Measurements from ENCODE around the gene SLC39A7. TPM values are rescaled to one million over a fixed set of nuclear protein-coding genes. Genes with fewer than 3 reads are reported as not detected.

Gene SLC39A7
- total RNA-seq, 1 donor from 2014 or later: 143 TPM

DNA sequence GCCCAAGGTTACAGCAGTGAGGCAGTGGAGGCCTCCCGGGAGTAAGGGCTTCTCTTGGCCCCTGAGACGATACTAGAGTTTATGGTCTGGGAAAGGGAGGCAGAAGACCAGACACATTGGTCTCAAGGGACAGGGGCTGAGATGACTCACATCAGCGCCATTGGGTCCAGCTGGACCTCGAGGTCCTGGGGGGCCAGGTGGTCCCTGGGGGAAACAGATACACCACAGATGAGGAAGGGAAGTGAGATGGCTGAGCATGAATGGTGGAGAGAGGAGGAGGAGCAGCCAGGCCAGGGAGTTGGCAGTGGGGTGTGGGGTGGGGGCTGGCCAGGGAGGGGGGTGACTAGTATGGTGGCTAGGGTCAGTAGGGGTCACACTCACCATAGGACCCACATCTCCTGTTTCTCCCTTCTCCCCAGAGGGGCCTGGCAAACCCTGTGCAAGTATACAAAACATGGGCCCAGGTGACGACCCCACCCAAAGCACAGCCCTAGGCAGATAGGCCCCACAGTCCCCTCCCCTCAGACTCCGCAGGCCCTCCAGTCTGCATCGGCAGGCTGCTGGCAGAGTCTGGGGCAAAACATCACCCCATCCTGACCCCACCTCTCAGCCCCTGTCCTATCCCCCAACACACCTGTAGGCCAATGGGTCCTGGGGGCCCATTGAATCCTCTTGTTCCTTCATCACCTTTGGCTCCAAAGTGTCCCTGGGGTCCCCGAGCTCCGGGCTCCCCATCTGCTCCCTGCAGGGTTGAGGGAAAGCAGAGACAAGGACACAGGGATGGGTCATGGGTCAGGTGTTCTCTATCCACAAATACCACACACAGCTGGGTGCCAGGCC, 30.3 kb upstream of the SLC39A7 start:
- DNase-seq (ENCODE audit: extremely low read depth, low read depth, low spot score): no peak

DNA sequence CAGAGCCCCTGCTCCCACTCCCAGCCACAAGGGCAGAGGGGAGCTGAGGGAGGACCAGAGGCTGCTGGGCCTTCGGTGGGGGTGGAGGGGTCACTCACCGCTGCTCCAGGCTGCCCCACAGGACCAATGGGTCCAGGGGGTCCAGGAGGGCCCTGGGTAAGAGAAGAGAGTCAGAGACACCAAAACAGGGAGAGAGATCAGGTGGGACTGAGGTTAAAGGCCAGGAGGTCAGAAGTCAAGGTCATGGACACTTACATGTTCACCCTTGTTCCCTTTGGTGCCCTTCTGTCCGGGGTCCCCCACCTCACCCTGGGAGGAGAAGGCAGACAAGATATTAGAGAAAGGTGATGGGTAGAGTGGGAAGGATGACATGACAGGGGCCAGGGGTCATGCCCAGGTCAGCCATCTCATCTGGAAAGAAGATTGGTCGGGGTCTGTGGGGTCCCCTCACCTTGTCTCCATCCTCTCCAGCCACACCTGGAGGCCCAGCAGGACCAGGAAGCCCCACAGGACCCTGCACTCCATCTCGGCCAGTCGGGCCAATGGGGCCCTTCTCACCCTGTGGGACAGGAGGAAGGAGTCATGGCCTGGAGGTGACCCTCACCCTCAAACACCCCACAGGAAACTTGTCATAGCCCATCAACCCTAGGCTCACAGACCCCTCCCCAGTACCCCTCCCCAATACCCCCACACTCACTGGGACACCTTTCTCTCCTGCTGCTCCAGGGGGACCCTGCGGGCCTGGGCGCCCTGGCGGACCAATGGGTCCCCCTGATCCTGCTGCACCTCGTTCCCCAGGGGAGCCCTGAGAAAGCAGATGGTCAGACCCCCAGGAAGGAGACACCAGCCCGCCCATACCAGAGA, 29.4 kb upstream of the SLC39A7 start:
- DNase-seq (ENCODE audit: extremely low read depth, low read depth, low spot score): no peak

DNA sequence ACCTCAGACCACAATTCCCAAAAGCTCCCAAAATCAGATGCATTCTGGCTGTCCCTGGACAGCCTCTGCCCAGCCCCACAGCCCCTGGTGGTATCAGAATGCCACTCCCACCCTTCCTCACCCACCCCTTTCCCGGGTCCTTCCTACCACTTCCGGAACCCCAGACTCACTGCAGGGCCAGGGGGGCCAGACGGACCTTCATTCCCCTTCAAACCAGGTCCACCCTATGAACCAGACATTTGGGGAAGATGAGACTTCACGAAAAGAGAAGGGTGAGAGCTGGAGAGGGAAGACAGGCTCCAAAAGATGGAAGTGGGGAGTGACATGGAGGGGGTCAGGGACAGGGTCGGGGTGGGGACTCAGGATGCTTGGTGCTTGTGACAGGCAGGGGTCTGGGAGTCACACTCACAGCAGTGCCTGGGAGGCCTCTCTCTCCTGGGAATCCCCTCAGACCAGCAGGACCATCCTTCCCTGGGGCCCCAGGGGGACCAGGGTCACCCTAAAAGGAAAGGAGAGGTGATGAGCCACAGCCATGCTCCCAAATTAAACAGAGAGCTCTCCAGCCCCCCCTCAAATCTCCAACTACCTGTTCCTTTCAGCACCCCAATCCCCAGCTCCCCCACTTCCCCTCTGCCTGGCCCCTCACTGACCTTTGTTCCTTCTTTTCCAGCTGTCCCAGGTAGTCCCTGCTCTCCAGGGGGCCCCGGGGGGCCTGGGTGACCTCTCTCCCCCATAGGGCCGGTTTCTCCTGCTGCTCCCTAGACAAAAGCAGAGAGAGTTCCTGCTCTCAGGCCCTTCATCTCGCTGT, 28.6 kb upstream of the SLC39A7 start:
- DNase-seq (ENCODE audit: extremely low read depth, low read depth, low spot score): no peak

DNA sequence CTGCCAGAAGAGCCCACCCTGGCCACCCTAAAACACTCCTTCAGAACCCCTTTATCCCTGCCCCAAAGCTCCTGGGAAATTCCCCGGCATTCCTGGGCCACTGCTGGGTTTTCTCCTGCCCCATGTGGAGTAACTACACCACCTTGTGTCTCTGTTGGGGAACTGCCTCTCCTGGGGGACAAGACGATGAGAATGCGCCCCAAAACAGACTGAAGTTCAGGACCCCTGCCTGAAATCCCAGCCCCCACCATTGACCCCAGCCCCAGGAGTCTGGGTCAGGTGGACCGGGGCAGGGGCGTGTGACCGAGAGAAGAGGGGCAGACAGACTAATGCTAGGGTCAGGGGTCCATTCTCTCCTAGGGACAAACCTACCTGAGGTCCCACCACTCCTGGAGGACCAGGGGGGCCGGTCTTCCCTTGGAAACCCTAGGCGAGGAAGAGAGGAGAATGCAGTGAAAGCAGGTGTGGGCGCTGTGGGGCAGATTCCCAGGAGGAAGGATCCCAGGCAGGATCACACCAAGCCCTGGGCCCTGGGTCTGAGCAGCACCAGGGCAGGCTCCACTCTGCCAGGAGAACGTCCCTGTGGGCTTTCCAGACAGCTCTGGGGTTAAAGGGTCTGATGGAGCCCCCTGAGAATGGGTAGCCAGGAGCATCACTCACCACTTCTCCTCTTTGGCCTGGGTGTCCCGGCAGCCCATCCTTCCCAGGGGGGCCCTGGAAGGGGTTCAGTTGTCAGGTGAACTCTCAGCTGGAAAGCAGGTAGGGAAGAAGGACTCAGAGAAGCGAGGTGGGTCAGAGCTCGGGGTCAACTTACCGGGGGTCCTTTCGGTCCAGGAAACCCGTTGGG, 27.8 kb upstream of the SLC39A7 start:
- DNase-seq (ENCODE audit: extremely low read depth, low read depth, low spot score): no peak

DNA sequence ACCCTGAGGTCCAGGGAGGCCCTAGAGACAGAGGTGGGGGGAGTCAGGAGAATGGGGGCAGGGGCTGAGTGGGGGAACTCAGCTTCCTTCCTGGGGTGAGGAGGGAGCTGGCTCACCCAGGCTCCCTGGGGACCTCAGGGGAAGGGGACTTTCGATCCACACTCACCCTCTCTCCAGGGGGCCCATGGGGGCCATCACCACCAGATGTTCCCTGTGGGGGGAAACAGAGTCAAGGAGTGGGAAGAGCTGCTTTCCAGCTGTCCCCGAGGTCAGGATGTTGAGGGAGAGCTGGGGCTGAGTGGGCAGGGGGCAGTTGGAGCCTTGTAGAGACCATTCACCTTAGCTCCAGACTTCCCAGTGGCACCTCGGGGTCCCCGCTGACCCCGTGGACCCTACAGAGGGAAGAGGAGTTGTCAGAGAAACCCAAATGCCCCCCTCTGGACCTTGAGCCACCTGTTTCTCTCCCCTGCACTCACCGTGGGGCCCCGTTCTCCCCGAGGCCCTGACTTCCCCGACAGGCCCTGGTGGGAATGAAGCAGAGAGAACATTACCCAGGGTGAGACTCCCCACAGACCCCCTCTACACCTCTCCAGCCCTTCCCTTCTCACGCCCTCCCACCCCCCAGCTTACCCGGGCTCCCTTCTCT, 27.0 kb upstream of the SLC39A7 start:
- no peak for DNase-seq (ENCODE audit: extremely low read depth, low read depth, low spot score)

DNA sequence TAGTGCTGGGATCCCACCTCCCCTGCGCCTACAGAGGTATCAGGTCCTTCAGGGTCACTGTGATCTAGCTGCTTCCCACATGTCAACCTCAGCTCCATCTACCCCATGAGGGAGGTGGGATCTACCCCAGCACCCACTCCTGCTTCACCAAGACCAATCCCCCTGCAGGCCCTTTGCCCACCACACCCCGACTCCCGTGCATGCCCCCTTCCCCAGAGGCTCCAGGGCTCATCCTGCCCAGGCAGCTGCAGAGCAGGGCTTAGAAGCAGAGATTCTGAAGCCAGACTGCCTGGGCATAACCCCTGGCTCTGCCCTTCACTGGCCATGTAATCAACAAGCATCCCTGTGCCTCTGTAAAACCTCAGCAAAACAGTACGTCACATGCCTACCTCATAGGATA, 25.9 kb upstream of the SLC39A7 start:
- DNase-seq (ENCODE audit: extremely low read depth, low read depth, low spot score): no peak

DNA sequence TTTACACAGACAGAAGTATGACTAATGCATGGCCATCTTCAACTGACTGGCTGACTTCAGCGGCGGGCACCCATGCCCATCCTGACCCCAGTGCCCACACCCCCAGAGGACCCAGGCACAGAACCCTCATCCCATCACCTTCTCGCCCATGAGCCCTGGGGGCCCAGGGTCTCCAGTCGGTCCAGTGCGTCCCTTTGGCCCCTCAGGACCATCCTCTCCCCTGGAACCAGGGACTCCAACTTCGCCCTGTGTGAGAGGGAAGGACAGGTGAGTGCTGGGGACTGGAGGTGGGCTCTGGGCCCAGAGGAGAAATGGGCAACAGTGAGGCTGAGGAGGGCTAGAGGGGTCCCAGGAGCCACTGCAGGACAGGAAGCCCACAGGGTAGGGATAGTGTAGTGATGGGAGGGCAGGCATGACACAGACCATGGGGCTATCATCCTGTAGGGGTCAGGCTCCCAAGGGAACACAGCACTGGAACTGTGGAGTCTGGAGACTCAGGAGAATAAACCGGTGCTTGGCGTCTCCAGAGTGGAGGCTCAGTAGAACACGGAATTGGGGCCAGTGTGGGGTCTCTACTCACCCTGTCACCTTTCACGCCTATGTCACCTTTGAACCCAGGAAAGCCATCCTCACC, 25.1 kb upstream of the SLC39A7 start:
- no peak for DNase-seq (ENCODE audit: extremely low read depth, low read depth, low spot score)

DNA sequence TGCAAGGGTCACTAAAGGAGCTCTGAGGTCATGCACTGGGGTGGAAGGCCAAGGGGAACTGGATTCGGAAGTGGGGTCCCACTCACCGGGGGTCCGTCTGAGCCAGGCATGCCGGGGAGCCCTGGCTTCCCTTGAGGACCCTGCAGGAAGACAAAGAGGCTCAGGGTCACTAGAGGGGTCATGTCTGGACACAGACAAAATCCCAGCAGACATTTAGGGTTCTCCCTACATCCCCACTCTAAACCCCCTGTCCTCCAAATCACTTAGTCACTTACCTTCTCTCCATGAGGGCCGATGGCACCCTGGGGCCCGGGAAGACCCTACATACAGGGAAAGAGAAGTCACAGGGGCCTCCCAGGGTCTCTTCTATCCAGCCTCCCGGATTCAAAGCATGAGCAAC, 23.8 kb upstream of the SLC39A7 start:
- no peak for DNase-seq (ENCODE audit: extremely low read depth, low read depth, low spot score)

DNA sequence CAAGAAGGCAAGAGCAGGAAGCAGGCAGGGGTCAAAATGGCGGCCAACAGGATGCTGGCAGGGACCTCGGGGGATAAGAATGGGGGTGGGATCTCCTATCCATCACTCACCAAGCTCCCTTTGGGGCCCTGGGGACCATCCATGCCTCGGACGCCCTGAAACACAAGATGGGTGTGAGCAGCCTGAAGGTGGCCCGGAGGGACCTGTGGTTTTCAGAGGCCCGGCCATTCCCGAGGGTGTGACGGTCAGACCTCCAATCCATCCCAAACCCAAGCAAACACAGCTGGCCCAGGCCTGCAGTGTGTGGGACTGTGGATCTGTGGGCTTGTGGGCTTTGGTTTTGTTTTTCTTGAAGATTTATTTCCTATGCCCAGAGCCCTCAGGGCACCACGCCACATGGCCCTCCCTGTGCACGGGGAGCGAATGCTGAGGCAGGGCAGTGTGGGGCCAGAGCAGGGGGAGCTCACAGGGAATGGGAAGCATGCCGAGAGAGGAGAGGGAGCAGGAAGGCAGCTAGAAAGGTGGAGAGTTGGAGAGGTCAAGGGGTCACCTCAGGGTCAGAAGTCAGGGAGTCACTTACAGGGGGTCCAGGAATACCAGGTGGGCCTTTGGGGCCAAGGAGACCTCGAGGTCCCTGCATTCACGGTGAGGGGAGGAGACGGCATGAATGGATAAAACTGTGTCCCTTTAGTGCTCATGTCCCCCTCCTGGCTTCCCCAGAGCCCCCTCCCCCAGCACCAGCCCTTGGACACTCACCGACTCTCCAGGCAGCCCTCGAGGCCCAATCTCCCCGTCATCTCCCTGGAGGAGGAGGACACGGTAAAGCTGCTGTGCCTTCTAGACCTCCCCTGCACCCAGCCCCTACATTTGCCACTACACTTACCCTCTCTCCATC, 22.9 kb upstream of the SLC39A7 start:
- no peak for DNase-seq (ENCODE audit: extremely low read depth, low read depth, low spot score)

DNA sequence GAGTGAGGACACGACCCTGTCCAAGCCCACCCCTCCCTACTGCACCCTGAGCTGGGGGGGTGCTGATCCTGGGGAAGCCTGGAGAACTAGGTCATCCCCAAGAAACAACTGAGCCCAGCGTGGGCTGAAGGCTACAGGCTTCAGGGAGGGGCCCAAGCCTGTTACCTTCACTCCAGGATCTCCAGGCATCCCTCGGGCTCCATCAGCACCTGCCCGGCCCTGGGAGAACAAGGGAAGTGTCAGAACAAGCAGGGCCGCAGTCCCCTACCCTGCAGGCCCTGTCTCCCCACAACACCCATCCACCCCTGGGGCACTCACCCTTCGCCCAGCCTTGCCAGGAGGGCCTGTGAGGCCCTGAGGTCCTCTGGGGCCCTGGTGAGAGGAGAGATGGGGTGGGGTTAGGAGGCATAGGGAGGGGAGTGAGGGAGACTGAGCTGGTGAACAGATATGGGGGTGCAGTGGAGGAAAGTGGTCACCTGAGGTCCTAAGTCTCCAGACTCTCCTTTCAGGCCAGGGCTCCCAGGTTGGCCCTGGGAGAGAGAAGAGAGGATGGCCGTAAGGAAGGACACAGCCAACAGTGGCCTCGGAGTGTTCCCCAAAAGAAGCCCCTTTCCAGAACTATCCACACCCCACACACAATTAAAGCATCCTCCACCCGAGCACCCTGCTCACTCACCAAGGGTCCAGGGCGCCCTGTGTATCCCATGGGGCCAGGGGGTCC, 21.8 kb upstream of the SLC39A7 start:
- no peak for DNase-seq (ENCODE audit: extremely low read depth, low read depth, low spot score)

DNA sequence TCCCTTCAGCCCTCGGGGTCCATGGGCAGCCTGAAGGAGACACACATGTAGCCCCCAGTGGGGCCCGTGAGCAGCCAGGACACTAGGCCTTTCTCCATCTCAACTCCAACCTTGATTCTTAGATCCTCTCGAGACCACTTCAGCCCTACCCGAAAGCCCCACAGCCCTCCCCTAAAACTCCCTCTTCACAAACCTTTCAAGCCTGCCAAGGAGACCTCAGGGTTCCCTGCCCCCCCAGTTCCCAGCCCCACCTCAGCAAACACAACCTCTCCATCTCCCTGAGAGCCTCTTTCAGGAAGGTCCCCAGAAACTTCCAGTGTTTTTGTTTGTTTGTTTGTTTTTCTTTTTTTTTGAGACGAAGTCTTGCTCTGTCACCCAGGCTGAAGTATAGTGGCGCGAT, 19.5 kb upstream of the SLC39A7 start:
- no peak for DNase-seq (ENCODE audit: extremely low read depth, low read depth, low spot score)

DNA sequence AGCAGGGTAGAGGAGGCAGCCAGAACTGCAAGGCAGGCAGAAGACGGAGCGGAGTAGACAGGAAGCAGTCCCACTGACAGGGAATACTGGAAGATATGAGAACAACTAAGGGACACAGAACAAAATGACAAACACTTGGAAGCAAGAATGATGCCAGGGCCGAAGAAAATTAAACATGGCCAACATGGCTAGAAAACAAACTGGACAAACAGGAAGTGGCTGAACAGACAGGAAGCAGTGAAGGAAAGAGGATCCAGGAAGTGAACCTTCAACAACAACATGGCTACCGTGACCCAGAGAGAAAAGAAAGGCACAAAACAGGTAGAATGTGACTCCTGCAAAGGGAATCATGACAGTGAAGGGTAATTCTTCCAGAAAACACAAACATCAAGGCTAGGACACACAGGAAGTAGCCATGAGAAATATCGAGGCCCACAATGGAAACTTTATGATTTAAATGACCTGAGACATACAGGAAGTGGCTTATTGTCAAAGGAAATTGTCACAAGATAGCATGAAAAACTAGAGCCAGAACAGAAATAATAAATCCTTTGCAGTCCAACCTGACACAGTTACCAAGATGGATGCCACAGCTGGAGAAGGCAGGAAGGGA, 17.5 kb upstream of the SLC39A7 start:
- DNase-seq (ENCODE audit: extremely low read depth, low read depth, low spot score): no peak

DNA sequence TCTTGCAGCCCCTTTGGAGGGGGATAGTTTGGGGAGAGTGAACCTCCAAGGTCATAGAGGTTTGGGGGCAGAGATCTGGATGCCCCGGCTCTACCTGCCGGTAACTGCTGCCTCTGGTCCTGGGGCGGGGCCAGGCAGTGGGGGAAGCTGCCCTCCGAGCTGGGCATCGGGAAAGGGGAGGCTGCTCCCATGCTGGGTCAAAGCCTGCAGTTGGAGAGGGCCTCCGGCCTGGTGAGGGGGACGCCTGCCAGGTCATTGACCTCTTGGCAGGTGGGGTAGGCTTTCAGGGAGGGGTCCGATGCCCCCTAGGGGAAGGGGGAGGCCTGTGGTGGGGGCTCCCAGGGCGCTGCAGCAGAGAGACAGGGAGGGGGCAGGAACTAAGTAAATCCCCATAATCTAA, 15.5 kb upstream of the SLC39A7 start:
- no peak for DNase-seq (ENCODE audit: extremely low read depth, low read depth, low spot score)

DNA sequence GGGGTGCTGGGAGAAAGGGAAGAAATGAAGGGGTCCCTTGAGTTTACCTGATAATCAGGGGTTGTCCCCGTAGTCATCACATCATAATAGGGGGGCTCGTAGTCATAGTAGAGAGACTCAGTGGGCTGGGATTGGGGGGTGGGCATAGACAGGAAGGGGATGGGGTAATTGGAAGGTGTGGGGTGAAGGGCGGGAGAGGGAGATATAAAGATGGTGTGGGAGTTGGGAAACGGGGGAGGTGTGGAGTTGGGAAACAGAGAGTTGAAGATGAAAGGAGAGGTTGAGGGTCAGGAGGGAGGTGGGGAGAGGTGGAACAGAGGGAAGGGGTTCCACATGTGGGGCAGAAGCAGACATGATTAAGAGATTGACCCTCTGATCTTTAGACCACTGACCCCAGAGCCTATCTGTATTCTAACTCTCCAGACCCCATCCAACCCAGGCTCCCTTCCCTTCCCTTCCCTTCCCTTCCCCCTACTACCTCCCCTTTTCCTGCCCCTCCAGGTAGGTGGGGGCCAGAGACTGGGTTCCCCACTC, 14.9 kb upstream of the SLC39A7 start:
- no peak for DNase-seq (ENCODE audit: extremely low read depth, low read depth, low spot score)

DNA sequence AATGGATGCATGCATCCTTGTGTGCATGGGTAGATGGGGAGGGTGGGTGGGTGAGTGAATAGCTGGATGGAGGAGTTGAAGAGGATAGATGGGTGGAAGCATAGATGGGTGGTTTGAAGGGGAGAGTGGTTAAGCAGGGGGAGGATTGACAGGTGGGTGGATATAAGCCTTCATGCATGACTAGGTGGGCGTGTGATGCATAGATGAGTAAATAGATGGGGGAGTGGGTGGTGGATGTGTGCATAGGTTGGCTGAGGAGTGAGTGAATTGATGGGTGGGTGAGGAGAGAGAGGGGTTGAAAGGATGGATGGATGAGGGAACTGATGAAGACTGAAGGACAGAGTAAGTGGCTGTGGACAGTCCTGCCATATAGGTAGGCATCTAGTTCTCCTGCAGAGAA, 12.9 kb upstream of the SLC39A7 start:
- no peak for DNase-seq (ENCODE audit: extremely low read depth, low read depth, low spot score)

DNA sequence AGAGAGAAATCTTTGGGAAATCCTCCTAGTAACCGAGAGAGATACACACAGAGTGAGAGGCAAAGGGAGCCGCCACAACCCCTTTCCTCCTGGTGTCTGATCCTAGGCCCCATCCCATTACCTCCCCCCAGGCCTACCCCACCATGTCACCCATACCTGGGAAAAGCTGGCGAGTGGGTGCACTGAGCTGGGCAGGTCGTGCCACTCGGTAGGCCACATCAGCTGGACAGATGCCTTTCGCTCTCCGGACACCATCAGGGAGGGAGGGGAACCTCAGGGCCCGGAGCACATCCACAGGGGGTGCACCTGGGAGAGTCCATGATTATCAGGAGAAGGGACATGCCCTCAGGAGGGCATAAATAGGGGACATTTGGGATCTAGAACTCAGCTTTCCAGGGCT, 11.5 kb upstream of the SLC39A7 start:
- no peak for DNase-seq (ENCODE audit: extremely low read depth, low read depth, low spot score)
